Measurements from ENCODE around the gene GNG12. TPM values are rescaled to one million over a fixed set of nuclear protein-coding genes. Genes with fewer than 3 reads are reported as not detected.

Gene GNG12
- total RNA-seq, 1 donor from 2014 or later: 71.5 TPM

DNA sequence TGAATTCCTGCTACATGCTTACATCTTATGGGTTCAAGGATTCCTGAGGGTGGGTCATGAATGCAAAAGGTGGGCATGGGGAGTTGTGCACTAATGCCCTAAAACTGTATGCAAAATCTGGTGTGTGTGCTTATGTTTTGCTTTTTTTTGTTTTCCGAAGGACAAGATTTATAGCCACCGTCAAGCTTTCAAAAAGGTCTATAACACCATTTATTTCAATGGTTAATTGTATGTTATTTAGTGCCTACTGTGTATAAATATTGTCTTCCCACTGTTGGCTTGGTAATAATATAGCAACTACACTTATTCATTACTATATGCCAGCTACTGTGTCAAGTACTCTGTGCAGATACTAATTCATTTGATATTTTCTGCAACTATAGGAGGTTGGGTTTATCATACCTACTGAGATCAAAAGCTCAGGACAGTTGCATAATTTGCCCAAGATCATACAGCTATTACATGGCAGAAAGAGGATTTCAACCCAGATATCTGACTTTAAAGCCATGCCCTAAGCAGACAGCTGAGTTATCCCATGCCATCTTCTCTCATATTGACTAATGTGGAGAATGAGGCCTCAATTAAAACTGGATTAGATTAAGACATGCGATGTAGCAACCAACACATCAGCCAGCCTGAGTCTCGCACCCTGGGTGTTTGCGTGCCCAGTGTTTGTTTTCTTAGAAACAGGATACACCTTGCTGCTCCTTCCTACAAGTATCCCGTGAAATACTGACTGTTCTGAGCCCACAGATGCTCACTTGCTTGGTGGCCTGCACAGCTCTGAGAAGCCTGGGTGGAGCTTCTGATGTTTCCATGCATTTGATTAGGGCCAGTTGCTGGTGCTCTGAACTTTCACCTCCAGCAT, 113.7 kb downstream of the GNG12 start:
- H3K27ac ChIP-seq: no peak overlapping the region
- H3K4me3 ChIP-seq: no peak overlapping the region
- TF ChIP-seq POLR2AphosphoS5 (IDR thresholded peaks at IDR 0.05; ENCODE audit: insufficient read depth in 1 of 2, low read depth in 1 of 2) (no peak), POLR2A (IDR thresholded peaks at IDR 0.05) (no peak), CTCF (IDR thresholded peaks at IDR 0.05) (no peak)
- no peak for DNase-seq (ENCODE audit: extremely low spot score in 2 of 2)
- H3K9me3 ChIP-seq: no peaks in the 10 kb centered on the region
- no peaks in the 10 kb centered on the region for H3K36me3 ChIP-seq
- H3K27me3 ChIP-seq: no peaks in the 10 kb centered on the region
- intact Hi-C loops (cut with DNase I): no loop called here
- peaks cover 70% of the 10 kb centered on the region for H3K4me1 ChIP-seq

DNA sequence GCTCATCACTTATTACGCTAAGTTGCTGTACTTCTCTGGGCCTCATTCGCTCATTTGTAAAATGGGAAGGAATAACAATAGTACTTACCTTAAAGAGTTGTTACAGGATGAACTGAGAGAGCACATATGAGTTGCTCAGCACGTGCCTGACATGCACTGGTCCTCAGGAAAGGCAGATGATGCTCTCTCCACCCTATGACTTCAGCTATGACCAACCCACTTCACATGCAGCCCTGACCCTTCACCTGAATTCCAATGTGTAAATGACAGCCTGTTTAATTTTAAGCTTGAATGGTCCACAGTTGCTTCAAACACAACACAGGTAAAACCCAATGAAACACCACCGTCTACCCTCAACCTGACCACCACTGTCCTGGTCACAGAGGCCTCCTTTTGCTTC, 115.4 kb downstream of the GNG12 start:
- intact Hi-C loops (cut with DNase I): no loop called here
- H3K27ac ChIP-seq: no peak overlapping the region
- DNase-seq (ENCODE audit: extremely low spot score in 2 of 2): no peak
- H3K27me3 ChIP-seq: no peaks in the 10 kb centered on the region
- H3K4me1 ChIP-seq: peaks cover 71% of the 10 kb centered on the region
- no peaks in the 10 kb centered on the region for H3K9me3 ChIP-seq
- H3K36me3 ChIP-seq: no peaks in the 10 kb centered on the region
- H3K4me3 ChIP-seq: no peak overlapping the region
- no peak for TF ChIP-seq CTCF (IDR thresholded peaks at IDR 0.05)
- TF ChIP-seq POLR2AphosphoS5 (IDR thresholded peaks at IDR 0.05; ENCODE audit: insufficient read depth in 1 of 2, low read depth in 1 of 2): no peak
- no peak for TF ChIP-seq POLR2A (IDR thresholded peaks at IDR 0.05)

DNA sequence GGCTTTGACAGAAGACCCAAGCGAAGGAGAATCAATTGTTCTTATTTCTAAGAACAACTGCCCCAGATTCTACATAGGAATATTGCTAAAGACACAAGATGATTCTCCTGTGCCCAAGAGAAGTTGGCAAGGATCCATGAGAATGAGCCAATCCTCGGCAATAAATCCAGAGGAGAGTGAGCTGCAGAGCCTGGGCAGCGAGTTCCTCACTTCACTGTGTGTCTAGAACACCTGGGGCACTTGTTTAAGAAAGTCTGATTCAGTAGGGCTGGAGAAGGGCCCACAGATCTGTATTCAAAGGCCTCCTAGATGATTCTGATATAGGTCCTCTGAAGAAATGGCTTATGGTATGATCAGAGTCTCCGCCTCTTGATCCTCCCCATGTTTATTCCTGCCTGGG, 116.5 kb downstream of the GNG12 start:
- intact Hi-C loops (cut with DNase I): no loop called here
- Histone ChIP-seq H3K4me3 (no peak overlapping the region), H3K4me1 (peaks cover 62% of the 10 kb centered on the region), H3K36me3 (no peaks in the 10 kb centered on the region), H3K9me3 (no peaks in the 10 kb centered on the region), H3K27me3 (no peaks in the 10 kb centered on the region), H3K27ac (no peak overlapping the region)
- DNase-seq (ENCODE audit: extremely low spot score in 2 of 2): no peak
- TF ChIP-seq CTCF (IDR thresholded peaks at IDR 0.05) (no peak), POLR2AphosphoS5 (IDR thresholded peaks at IDR 0.05; ENCODE audit: insufficient read depth in 1 of 2, low read depth in 1 of 2) (peak in 1 of 2 donors; percentile 59)

DNA sequence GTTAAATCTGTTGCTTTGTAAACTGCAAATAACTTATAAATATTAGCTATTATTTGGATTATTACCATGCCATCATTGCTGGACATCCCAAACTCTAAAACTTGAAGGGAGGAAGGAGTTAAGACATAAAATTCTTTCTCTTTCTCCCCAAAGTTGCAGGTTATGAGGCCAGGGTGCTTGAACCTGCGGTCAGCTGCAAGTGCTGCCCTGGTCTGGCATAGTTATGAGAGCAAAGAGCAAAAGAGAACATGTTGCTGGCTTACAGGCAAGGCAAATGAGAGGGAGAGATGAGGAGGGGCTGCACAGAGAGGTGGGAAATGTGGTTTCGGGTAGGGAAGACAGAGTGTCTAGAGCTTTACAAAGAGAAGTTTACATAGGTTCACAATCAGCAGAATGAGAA, 117.4 kb downstream of the GNG12 start:
- Histone ChIP-seq H3K4me3 (no peak overlapping the region), H3K9me3 (no peaks in the 10 kb centered on the region), H3K27ac (no peak overlapping the region), H3K4me1 (peaks cover 69% of the 10 kb centered on the region), H3K36me3 (no peaks in the 10 kb centered on the region), H3K27me3 (no peaks in the 10 kb centered on the region)
- intact Hi-C loops (cut with DNase I): no loop called here
- no peak for DNase-seq (ENCODE audit: extremely low spot score in 2 of 2)
- TF ChIP-seq CTCF (IDR thresholded peaks at IDR 0.05) (no peak), POLR2AphosphoS5 (IDR thresholded peaks at IDR 0.05; ENCODE audit: insufficient read depth in 1 of 2, low read depth in 1 of 2) (no peak), POLR2A (IDR thresholded peaks at IDR 0.05) (no peak)
